ENCODE results near the gene HNF1A. TPM values are rescaled to one million over a fixed set of nuclear protein-coding genes. Genes with fewer than 3 reads are reported as not detected.

The HNF1A gene
- total RNA-seq, 6 experiments from 2014 or later = not detected

DNA sequence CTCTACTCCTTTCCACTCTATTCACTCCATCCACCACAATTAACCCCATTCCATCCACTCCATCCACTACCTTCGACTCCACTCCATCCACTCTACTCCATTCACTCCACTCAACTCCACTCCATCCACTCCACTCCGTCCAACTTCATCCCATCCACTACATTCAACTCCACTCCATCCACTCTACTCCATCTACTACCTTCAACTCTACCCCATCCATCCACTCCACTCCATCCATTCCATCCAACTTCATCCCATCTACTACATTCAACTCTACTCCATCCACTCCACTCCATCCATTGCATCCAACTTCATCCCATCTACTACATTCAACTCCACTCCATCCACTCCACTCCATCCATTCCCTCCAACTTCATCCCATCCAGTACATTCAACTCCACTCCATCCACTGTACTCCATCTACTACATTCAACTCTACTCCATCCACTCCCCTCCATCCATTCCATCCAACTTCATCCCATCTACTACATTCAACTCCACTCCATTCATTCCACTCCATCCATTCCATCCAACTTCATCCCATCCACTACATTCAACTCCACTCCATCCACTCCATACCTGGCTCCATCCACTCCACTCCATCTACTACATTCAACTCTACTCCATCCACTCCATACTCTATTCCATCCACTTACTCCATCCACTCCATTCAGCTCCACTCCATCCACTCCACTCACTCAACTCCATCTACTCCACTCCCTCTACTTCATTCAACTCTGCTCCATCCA lies 16.4 kb downstream of the HNF1A start:
- Mint-ChIP-seq H3K36me3 (ENCODE audit: low read depth) (no peaks in the 10 kb centered on the region), H3K4me3 (no peak overlapping the region), H3K27me3 (ENCODE audit: insufficient read depth) (peaks cover 35% of the 10 kb centered on the region), H3K27ac (no peak overlapping the region), H3K4me1 (ENCODE audit: low read depth) (no peaks in the 10 kb centered on the region), H3K9me3 (no peaks in the 10 kb centered on the region)
- no peak for DNase-seq
- TF ChIP-seq, protein P1, sequence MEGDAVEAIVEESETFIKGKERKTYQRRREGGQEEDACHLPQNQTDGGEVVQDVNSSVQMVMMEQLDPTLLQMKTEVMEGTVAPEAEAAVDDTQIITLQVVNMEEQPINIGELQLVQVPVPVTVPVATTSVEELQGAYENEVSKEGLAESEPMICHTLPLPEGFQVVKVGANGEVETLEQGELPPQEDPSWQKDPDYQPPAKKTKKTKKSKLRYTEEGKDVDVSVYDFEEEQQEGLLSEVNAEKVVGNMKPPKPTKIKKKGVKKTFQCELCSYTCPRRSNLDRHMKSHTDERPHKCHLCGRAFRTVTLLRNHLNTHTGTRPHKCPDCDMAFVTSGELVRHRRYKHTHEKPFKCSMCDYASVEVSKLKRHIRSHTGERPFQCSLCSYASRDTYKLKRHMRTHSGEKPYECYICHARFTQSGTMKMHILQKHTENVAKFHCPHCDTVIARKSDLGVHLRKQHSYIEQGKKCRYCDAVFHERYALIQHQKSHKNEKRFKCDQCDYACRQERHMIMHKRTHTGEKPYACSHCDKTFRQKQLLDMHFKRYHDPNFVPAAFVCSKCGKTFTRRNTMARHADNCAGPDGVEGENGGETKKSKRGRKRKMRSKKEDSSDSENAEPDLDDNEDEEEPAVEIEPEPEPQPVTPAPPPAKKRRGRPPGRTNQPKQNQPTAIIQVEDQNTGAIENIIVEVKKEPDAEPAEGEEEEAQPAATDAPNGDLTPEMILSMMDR (IDR thresholded peaks at IDR 0.05) = no peak

DNA sequence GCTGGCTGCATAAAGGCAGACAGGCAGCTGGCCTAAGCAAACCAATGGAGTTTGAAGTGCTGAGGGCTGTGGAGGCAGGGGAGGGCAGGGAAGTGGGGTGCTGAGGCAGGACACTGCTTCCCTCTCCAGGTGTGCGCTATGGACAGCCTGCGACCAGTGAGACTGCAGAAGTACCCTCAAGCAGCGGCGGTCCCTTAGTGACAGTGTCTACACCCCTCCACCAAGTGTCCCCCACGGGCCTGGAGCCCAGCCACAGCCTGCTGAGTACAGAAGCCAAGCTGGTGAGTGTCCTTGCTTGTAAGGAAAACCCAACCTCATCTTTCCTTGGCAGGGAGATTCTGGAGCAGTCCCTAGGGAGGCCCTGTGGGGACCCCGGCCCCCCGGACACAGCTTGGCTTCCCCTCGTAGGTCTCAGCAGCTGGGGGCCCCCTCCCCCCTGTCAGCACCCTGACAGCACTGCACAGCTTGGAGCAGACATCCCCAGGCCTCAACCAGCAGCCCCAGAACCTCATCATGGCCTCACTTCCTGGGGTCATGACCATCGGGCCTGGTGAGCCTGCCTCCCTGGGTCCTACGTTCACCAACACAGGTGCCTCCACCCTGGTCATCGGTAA lies 17.9 kb downstream of the HNF1A start:
- no peaks in the 10 kb centered on the region for H3K4me1 Mint-ChIP-seq (ENCODE audit: low read depth)
- H3K36me3 Mint-ChIP-seq (ENCODE audit: low read depth) = no peaks in the 10 kb centered on the region
- no peak for DNase-seq
- peaks cover 33% of the 10 kb centered on the region for H3K27me3 Mint-ChIP-seq (ENCODE audit: insufficient read depth)
- no peaks in the 10 kb centered on the region for H3K9me3 Mint-ChIP-seq
- H3K4me3 Mint-ChIP-seq = no peak overlapping the region
- H3K27ac Mint-ChIP-seq = no peak overlapping the region
- TF ChIP-seq, protein P1 (IDR thresholded peaks at IDR 0.05) = no peak

- Mint-ChIP-seq H3K27me3 (ENCODE audit: insufficient read depth) (peaks cover 28% of the 10 kb centered on the region), H3K4me1 (ENCODE audit: low read depth) (peaks cover 5% of the 10 kb centered on the region; the same call in 1 of the 2 replicates), H3K27ac (no peak overlapping the region), H3K36me3 (ENCODE audit: low read depth) (no peaks in the 10 kb centered on the region), H3K4me3 (no peak overlapping the region), H3K9me3 (no peaks in the 10 kb centered on the region)
- TF ChIP-seq, protein P1 (IDR thresholded peaks at IDR 0.05) = no peak
- DNase-seq = no peak
These were observed 19.1 kb downstream of the HNF1A start for GRCh38 chr12:120997448-120997847.

DNA sequence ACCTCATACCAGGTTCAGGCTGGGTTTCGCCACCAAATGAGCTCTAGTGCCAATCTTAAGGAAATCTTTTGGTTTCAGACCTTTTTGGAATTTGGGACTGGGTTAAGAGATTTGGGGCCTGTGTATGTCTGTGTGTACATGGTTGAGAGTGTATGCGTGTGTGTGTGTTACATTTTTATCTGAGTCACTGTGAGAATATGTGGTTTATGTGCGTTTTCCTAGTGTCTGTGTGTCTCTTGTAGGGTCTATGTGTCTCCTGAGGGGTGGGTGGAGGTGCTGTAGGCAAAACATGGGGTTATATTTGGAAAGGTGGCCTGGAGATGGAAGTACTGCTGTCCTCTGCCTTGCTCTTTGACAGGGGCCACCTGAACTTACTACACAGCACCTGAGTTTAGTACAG lies 20.1 kb downstream of the HNF1A start:
- TF ChIP-seq, protein P1 (IDR thresholded peaks at IDR 0.05) = no peak
- H3K27me3 Mint-ChIP-seq (ENCODE audit: insufficient read depth) = peaks cover 18% of the 10 kb centered on the region
- no peak overlapping the region for H3K4me3 Mint-ChIP-seq

DNA sequence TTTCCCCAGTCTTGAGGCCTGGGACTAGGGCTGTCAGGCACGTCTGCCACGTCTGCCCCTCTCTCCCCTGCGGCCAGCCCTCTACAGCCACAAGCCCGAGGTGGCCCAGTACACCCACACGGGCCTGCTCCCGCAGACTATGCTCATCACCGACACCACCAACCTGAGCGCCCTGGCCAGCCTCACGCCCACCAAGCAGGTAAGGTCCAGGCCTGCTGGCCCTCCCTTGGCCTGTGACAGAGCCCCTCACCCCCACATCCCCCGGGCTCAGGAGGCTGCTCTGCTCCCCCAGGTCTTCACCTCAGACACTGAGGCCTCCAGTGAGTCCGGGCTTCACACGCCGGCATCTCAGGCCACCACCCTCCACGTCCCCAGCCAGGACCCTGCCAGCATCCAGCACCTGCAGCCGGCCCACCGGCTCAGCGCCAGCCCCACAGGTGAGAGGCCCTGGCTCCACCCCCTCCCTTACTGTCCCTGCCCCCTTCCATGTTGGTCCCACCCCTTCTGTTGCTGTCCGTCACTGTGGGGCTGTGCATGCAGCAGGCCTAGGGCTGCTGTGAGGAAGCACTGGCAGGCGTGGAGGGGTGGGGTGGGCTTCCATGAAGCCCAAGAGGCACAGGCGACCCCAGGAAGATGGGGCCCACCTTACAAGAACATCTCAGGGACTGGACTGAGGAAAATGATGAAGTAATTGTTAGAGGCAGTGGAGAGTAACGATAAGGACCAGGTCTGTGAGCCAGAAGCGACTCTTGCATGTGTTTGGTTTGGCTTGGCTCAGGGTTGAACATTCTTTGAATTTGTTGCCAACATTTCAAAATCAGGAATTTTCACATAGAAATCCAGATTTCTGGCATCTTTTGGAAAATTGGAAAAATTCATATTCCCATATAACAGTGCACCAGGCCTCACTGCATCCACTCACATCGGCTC lies 21.1 kb downstream of the HNF1A start:
- TF ChIP-seq, protein P1 (IDR thresholded peaks at IDR 0.05) = no peak
- Mint-ChIP-seq H3K27me3 (ENCODE audit: insufficient read depth) (peaks cover 12% of the 10 kb centered on the region), H3K4me1 (ENCODE audit: low read depth) (peaks cover 5% of the 10 kb centered on the region; the same call in 1 of the 2 replicates), H3K4me3 (no peak overlapping the region), H3K9me3 (no peaks in the 10 kb centered on the region), H3K36me3 (ENCODE audit: low read depth) (peaks cover 10% of the 10 kb centered on the region), H3K27ac (no peak overlapping the region)
- no peak for DNase-seq

More for the DNA sequence above, 20.1 kb downstream of the HNF1A start:
- peaks cover 5% of the 10 kb centered on the region; the same call in 1 of the 2 replicates for H3K4me1 Mint-ChIP-seq (ENCODE audit: low read depth)
- no peaks in the 10 kb centered on the region for H3K9me3 Mint-ChIP-seq
- DNase-seq = no peak
- H3K36me3 Mint-ChIP-seq (ENCODE audit: low read depth) = peaks cover 4% of the 10 kb centered on the region; the same call in 1 of the 2 replicates
- no peak overlapping the region for H3K27ac Mint-ChIP-seq

Measured in HFFc6 (cell line).